ENCODE results near the gene GGCX. TPM values are rescaled to one million over a fixed set of nuclear protein-coding genes. Genes with fewer than 3 reads are reported as not detected.

GGCX gene
- polyA plus RNA-seq, 10 donors: 20.0 to 26.3 (median 23.5) TPM

Other genes starting within 250 kb of the GGCX start
- 10 to 100 TPM; 52.2 to 75.0 (median 67.5) TPM for gene TGOLN2, start 233.5 kb downstream of the GGCX start, polyA plus RNA-seq (ENCODE audit: insufficient read length in 10 of 10)
- 10 to 100 TPM; 12.1 to 17.8 (median 15.5) TPM for gene RETSAT, start 207.0 kb downstream of the GGCX start, polyA plus RNA-seq (ENCODE audit: insufficient read length in 10 of 10)
- gene ELMOD3, start 206.7 kb downstream of the GGCX start, polyA plus RNA-seq (ENCODE audit: insufficient read length in 10 of 10): 10 to 100 TPM; 11.1 to 21.3 (median 13.8) TPM
- 10 to 100 TPM in 9 of 10 donors, 1 to 10 TPM in 1; 8.1 to 48.6 (median 20.4) TPM for gene CAPG, start 151.1 kb downstream of the GGCX start, polyA plus RNA-seq (ENCODE audit: insufficient read length in 10 of 10)
- 1 to 10 TPM in 1 of 10 donors, under 1 TPM in 9; 0.21 to 1.2 (median 0.65) TPM for gene SH2D6, start 142.8 kb downstream of the GGCX start, polyA plus RNA-seq (ENCODE audit: insufficient read length in 10 of 10)
- gene MAT2A, start 22.3 kb downstream of the GGCX start, polyA plus RNA-seq (ENCODE audit: insufficient read length in 10 of 10): 100 to 1,000 TPM; 153 to 268 (median 198) TPM
- gene VAMP8, start 16.1 kb upstream of the GGCX start, polyA plus RNA-seq (ENCODE audit: insufficient read length in 10 of 10): 10 to 100 TPM in 9 of 10 donors, 1 to 10 TPM in 1; 8.0 to 18.6 (median 13.2) TPM
- gene VAMP5, start 22.9 kb upstream of the GGCX start, polyA plus RNA-seq (ENCODE audit: insufficient read length in 10 of 10): 10 to 100 TPM; 27.2 to 48.3 (median 36.8) TPM
- gene RNF181, start 34.3 kb upstream of the GGCX start, polyA plus RNA-seq (ENCODE audit: insufficient read length in 10 of 10): 10 to 100 TPM; 51.6 to 66.6 (median 57.7) TPM
- gene TMEM150A, start 41.2 kb upstream of the GGCX start, polyA plus RNA-seq (ENCODE audit: insufficient read length in 10 of 10): 10 to 100 TPM in 2 of 10 donors, 1 to 10 TPM in 8; 7.5 to 12.6 (median 8.4) TPM
- gene C2orf68, start 50.6 kb upstream of the GGCX start, polyA plus RNA-seq (ENCODE audit: insufficient read length in 10 of 10): 10 to 100 TPM; 35.9 to 51.2 (median 43.6) TPM
- 10 to 100 TPM; 33.0 to 46.2 (median 42.5) TPM for gene USP39, start 54.7 kb upstream of the GGCX start, polyA plus RNA-seq (ENCODE audit: insufficient read length in 10 of 10)
- gene SFTPB, start 106.7 kb upstream of the GGCX start, polyA plus RNA-seq (ENCODE audit: insufficient read length in 10 of 10): under 1 TPM in 2 of 10 donors, not detected in 8; 0.08 TPM
- gene GNLY, start 132.9 kb upstream of the GGCX start, polyA plus RNA-seq (ENCODE audit: insufficient read length in 10 of 10): 1 to 10 TPM in 5 of 10 donors, under 1 TPM in 5; 0.50 to 3.6 (median 1.0) TPM
- gene ATOH8, start 192.5 kb upstream of the GGCX start, polyA plus RNA-seq (ENCODE audit: insufficient read length in 10 of 10): 10 to 100 TPM; 11.9 to 17.7 (median 16.2) TPM

All from muscle of back (tissue), 10 donors.